SK-N-SH (cell line): ENCODE results near the gene PBX3.

ENCODE experiments used
- CTCF ChIP-seq: fragments of 200-600 bp; sonication (generic); IDR thresholded peaks from 2 replicates; pipeline ENCODE4 v1.6.1; 2017; ENCODE audit warnings: antibody characterized with exemption, mild to moderate bottlenecking, moderate library complexity
- EP300 ChIP-seq, 2 experiments: IDR thresholded peaks; 2 replicates each; pipeline versions ENCODE4 v1.4.0 to v1.6.1; 2012; ENCODE audit warnings: borderline replicate concordance in 1 of 2, low read depth in 1 of 2, low read length in 1 of 2
- RAD21 ChIP-seq: IDR thresholded peaks from 2 replicates; pipeline ENCODE4 v1.6.1; 2012; ENCODE audit warnings: mild to moderate bottlenecking, low read length
- RCOR1 ChIP-seq: fragments of 150-350 bp; IDR thresholded peaks from 2 replicates; pipeline ENCODE4 v1.6.1; 2017; ENCODE audit warnings: antibody characterized with exemption, low read length
- REST ChIP-seq: IDR thresholded peaks from 2 replicates; pipeline ENCODE4 v1.6.1; 2012; ENCODE audit warnings: mild to moderate bottlenecking, low read depth, low read length, moderate library complexity
- TAF1 ChIP-seq: IDR thresholded peaks from 2 replicates; pipeline ENCODE4 v1.6.1; 2012; ENCODE audit warnings: low read depth, mild to moderate bottlenecking, low read length, moderate library complexity, borderline replicate concordance
- TCF12 ChIP-seq: IDR thresholded peaks from 2 replicates; pipeline ENCODE4 v1.4.0; 2012

GRCh38 chr9:125999504-125999881, 252.3 kb downstream of the PBX3 start:
- TF ChIP-seq REST (no peak), RAD21 (no peak), TAF1 (no peak), CTCF (no peak), TCF12 (no peak), EP300 (IDR thresholded peaks at IDR 0.05; ENCODE audit: borderline replicate concordance in 1 of 2, low read depth in 1 of 2, low read length in 1 of 2) (no peak), RCOR1 (no peak)
